Measurements from ENCODE around the gene LRP2.
"Not testable (repeated sequence)": the region's sequence is repeated elsewhere in the genome, so short reads cannot be mapped to it uniquely, and the experiment has no call there.

LRP2 gene

DNA sequence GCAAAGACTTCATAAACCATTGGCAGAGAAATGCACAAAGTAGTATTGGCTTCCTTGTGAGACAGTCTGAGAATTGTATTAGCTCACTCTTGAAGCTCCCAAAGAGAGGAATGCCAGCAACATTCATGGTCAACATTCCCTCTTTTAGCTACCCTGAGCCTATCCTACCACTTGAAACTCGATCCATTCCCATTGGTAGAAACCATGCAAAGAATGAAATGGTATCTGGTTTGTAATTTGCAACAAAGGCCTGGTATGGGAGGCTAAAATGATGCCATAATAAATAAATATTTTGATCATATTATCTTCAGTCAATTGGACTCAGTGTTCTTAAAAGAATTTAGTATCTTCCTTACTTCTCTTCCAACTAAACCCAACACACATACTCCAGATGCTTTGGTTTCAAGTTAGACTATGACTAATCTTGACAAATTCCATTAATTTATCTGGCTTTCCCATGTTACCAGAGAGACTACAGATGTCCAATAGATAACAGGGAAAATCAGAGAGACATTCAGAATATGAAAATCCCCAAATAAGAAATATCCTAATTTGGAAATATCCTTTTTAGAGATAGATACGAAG, 190.1 kb downstream of the LRP2 start:
- DNase-seq, result no peak

DNA sequence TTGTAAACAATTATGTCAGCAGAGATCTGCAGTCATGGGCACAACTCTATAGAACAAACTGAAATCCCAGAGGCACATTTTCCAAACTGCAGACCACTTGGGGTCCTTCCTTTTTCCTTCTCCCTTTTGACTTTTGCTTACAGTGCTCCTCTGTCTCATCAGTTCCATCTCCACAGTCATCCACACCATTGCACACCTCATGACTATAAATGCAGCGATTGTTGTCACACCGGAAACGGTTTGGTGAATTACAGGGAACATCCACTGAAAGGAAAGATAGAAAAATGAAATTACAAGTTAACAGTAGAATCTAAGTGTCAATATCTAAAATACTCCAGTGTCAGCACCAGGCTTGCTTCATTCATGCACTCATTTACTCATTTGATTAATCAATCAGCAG, 196.5 kb downstream of the LRP2 start:
- DNase-seq, result no peak

DNA sequence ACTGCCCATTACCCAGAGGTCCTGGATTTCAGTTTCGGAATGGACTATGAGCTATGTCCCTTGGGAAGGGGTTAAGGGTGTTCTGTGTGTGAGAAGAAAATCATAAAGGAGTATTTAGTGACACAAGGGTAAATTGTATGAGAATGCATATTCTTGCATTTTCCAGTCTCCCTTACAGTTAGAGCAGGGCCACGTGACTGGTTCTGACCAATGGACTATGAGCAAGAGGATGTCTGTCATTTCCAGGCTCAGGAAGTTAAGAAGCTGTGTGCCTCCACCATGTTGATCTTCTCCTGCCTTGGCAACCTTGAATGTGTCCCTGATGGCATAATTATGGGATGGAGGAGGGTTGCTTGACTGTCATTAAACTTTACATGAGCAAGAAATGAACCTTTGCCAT, 198.0 kb downstream of the LRP2 start:
- no peak for DNase-seq

DNA sequence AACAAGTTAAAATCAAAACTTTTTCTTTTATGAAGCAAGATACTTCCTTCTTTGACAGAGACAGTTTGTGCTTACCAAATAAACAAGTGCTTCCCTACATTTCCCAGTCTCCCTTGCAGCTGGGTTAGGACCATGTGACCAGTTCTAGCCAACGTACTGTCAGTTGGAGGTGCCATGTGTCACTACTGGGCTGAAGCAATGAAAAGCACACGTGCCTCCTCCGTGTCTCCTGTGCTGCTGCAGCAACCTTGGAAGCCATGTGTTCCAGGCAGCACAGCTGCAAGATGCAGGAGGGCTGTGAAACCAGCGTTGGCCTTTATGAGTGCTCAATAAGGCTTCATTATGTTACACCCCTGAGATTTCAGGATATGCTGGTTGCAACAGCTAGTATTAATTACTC, 199.7 kb downstream of the LRP2 start:
- no peak for DNase-seq

DNA sequence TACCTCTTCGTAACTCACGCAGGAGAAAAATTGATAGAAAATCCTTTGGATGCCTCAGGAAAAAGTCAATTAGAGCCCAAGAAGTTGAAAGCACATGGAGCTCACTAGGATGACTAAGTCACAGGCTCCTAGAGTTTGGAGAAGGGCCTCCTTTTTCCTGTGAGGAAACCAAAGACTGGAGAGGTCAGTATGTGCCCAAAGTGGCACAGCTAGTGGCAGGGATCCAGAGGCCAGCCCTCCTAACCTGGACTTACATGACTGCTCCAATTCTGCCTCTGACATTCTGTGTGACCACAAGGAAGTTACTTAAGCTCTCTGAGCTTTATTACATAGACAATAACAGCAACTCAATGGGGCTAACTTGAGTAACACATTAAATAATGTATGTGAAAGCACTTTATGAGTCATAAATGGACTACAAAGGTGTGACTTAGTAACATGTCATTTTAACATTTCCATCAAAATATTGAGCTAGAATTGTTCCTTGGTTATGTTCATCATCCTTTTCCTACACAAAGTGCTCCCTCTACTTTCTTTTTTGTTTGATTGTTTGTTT, 201.3 kb downstream of the LRP2 start:
- no peak for DNase-seq

GRCh38 chr2:169159686-169160085, 202.6 kb downstream of the LRP2 start:
- no peak for DNase-seq

DNA sequence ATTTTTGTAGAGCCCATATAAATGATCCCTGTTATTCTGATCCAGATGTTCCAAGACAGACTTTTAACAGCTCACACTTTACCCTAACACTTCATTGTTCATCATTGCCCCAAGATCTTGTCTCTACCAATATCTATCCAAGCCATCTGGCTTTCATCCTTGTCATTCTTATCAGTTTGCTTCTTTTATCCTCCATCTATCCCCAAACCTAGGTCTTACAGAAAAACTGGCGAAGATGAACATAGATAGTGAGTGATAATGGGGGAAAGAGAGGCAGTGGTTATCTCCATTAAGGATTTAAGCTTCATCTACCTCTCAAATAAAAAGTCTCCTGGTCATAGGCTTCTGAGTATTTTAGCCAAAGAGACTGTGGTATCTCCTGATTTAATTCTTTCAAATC, 203.5 kb downstream of the LRP2 start:
- no peak for DNase-seq

- no peak for DNase-seq
Observed at GRCh38 chr2:169146220-169146619, 216.1 kb downstream of the LRP2 start.

DNA sequence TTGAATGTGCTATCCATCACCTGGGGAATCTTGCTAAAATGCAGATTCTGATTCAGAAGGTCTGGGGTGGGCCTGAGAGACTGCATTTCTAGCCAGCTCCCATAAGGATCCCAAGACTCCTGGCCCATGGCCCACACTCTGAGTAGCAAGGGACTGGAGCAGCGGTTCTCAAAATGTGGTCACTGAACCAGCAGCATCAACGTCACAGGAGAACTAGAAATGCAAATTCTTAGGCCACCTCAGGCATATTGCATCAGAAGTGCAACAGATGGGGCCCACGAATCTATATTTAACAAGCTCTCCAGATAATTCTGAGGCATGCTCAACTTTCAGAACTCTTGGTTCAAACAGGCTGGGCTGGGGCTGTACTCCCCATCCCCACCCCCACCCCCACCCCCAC, 218.3 kb downstream of the LRP2 start:
- no peak for DNase-seq

DNA sequence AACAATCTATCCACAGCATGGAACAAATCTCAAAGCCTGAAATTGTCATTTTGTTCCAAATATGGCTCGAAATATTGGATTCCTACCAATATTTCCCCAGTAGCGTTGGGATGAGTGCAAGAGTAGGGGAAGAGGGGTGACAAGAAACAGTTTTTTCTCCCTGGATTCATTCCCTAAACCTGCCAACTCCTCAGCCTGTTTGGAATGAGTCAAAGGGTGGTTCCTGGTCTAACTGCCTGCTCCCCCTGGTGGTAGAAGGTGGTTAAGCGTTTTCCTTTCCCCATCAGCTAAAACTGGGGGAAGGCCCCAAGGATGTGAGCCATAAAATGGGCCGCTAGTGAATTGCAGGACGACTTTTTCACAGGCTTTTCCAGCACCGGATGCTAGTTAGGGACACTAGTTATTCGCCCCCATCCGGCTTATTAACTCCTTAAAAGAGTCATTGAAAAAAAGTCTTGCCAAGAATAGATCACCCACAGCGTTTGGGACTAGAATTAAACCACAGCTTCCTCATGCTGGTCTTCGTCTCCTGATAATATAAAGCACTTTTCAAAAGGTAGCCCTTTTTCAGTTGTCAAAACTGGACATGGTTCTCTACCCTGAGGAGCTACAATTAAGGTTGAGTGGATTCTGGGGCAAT, 220.5 kb downstream of the LRP2 start:
- peak; percentile 82 for DNase-seq

GRCh38 chr2:169139993-169140767, 222.2 kb downstream of the LRP2 start:
- DNase-seq, result no peak

DNA sequence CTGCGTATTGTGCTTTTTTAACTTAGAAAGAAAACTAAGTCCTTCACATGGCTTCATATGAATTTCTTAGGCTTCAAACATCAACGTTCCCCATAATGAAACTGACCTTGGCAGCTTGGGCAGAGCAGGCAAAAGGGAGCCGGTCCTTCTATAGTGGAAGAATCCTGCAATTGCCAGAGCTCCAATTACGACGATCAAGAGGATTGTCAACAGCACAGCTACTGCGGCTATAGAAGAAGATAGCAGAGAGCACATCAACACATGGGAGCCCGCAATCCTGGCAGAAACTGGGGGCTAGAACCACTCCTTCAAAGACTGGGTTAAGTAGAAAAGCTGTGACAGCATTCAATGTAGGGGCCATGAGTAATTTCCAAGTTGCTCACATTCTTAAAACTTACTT, 223.2 kb downstream of the LRP2 start:
- DNase-seq, result no peak

GRCh38 chr2:169137924-169138323, 224.4 kb downstream of the LRP2 start:
- DNase-seq, result no peak

GRCh38 chr2:169136885-169137534, 225.3 kb downstream of the LRP2 start:
- DNase-seq, result no peak

- not testable (repeated sequence) for DNase-seq
Observed at GRCh38 chr2:169136428-169136827, 225.9 kb downstream of the LRP2 start.

DNA sequence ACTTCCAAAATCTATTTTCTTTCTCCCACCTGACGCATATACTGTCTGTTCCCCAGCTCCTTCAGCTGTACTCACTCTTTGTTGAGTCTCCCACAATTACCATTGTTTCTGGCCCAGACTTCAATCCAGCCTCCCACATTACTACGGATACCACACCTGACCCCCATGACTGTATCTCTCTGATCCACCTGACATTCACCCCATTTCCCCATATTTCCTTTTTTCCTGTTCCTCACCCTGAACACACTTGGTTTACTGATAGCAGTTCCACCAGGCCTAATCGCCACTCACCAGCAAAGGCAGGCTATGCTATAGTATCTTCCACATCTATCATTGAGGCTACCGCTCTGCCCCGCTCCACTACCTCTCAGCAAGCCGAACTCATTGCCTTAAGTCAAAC, 228.1 kb downstream of the LRP2 start:
- DNase-seq, result not testable (repeated sequence)

- DNase-seq, result no peak
Observed at GRCh38 chr2:169131587-169132512, 230.5 kb downstream of the LRP2 start.

DNA sequence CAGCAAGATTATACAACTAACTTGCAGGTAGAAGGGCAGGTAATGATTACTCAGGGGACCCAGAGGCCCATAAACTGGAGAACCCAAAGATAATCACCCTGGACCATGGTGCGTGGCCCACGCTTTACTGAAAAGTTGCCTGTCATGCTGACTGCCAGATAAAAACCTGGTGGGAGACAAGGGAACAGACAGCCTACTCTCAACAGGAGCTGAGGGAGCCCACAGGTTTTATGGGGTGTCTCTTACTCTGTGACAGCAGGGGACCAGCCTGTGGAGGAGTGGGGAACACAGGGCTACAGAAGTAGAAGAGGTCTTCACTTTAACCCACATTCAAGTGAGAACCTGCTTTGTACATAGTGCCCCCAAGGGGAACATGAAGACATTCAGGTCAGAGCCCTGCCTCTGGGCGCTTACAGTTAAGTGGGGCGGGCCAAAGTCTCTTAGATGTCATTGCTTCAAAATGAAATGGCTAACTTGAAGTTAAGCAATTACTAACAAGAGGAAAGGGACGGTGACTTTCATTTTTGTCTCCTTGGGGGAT, 232.6 kb downstream of the LRP2 start:
- no peak for DNase-seq

DNA sequence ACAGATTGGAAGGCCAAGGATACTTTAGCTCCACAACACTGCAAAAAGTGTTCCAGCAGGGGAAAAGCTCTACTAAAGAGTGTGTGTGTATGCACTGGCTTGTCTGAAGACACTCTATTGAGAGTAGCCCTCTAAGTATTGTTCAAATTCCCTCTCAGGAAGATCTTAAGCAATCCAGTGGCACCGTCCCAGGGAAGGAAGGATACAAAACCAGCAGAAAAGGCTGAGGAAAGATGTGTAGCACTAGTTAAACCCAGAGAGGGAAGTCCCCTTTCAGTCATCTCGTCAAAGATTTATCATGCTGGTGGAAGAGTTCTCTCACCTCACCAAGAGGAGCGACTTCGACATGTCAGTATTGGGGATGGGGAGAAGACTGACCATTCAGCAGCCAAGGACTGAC, 242.5 kb downstream of the LRP2 start:
- DNase-seq, result no peak

DNA sequence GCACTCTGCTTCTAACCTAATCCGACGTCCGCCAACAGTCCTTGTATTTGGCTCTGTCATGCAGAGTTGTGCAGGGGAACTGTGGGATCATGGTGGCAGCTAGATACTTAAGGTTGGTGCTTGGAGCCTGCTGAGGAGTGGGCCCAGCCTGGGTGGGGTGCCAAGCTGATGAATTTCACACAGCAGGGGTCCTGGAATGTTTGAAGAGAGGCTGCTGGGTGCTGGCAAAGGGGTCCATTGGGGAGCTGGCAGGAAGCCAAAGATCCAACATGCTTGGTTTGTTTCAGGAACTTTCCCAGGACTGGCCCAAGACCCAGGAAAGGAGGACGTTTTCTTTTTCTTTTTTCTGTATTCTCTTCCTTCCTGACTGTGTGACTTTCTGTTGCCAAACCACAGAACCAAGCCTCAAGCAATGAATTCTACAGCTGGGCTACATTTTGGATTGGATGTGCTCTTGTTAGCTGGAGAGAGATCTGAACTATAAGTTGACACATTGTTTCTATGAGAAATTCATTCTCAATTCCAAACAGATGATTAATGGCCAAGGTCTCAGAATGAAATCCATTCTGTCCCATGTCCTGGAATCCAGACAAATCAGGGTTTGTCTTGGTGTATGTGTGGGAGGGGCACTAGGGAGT, 243.1 kb downstream of the LRP2 start:
- DNase-seq, result no peak

- DNase-seq, result no peak
Observed at GRCh38 chr2:169118060-169118459, 244.3 kb downstream of the LRP2 start.

DNA sequence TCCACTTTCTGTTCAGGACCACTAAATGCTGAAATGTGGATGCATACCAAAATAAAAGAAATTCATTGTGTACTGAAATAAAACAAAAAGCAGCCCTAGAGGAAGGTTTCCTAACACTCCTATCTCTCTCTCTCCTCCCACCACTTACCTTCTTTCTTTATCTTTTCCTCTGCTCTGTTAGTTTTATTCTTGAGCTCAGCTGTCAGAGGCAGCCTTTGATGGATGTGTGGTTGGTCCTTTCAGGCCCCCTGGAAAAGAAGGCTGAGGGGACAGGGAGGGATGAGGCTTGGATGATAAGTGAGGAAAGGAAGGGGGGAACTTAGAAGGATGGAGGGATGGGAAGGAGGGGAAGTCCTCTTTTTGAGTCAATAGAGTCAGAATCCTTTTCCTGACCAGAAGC, 245.3 kb downstream of the LRP2 start:
- DNase-seq, result no peak
